T-helper 1 cell treated with Interleukin-12 subunit alpha and Interleukin-12 subunit beta and Interleukin-4 antibody, amounts not matched to agents 30 ng/mL and 1 ng/mL, for 36 hours (primary cell): ENCODE measurements around the gene MTHFR. TPM values are rescaled to one million over a fixed set of nuclear protein-coding genes. Genes with fewer than 3 reads are reported as not detected.

ENCODE experiments used
- intact Hi-C: fragments of 100-400 bp; cut with micrococcal nuclease; formaldehyde crosslinking; loops from one replicate; pipeline ENCODE4 v1.15.1; 2024
- total RNA-seq: library from RNA; stranded (reverse); gene quantifications from 2 replicates; pipeline ENCODE4 v1.2.3, GENCODE V29; 2022

Gene MTHFR
- total RNA-seq, 1 donor from 2014 or later, result 34.9 TPM

GRCh38 chr1:11735854-11736745, 69.7 kb downstream of the MTHFR start, which contains the start of gene AGTRAP:
Gene AGTRAP (plus strand): TSS chr1:11736136. CDS start chr1:11736209, 73 bp downstream.
- intact Hi-C loops, result loop anchor here (1.0 to 5.0 kb wide), 6 partner anchors 17 to 474 kb away; partner anchors contain the start of genes CLCN6, FBXO2, FBXO44 and MAD2L2

Other genes with a start within 250 kb of the MTHFR start
- 2.0 TPM in 2 replicates for gene FBXO2, start 151.5 kb downstream of the MTHFR start, total RNA-seq
- gene FBXO44, start 151.1 kb downstream of the MTHFR start, total RNA-seq, result 33.2 and 34.2 TPM in 2 replicates
- 30.0 and 30.9 TPM in 2 replicates for gene FBXO6, start 141.8 kb downstream of the MTHFR start, total RNA-seq
- gene MAD2L2, start 124.8 kb downstream of the MTHFR start, total RNA-seq, result 58.2 and 61.2 TPM in 2 replicates
- 0.10 and 0.15 TPM in 2 replicates for gene DRAXIN, start 114.3 kb downstream of the MTHFR start, total RNA-seq
- gene AGTRAP, start 69.8 kb downstream of the MTHFR start, total RNA-seq, result 48.4 and 49.4 TPM in 2 replicates
- not detected in 2 replicates for gene C1orf167, start 43.8 kb downstream of the MTHFR start, total RNA-seq
- gene CLCN6, start 227 bp upstream of the MTHFR start, total RNA-seq, result 15.2 and 17.5 TPM in 2 replicates
- gene NPPA, start 41.8 kb upstream of the MTHFR start, total RNA-seq, result not detected in 2 replicates
- not detected in 2 replicates for gene NPPB, start 53.0 kb upstream of the MTHFR start, total RNA-seq
- 40.9 and 41.5 TPM in 2 replicates for gene KIAA2013, start 120.5 kb upstream of the MTHFR start, total RNA-seq
- 27.0 and 27.7 TPM in 2 replicates for gene PLOD1, start 128.8 kb upstream of the MTHFR start, total RNA-seq
- 63.3 and 63.4 TPM in 2 replicates for gene MFN2, start 174.5 kb upstream of the MTHFR start, total RNA-seq
- 109 and 110 TPM in 2 replicates for gene MIIP, start 213.5 kb upstream of the MTHFR start, total RNA-seq